GM21528 (cell line): ENCODE data around the gene CLIC1.

ENCODE experiments used
- ATAC-seq: cut with Tn5 transposase; IDR thresholded peaks from one replicate; pipeline ENCODE4 v1.9.1; 2021; ENCODE audit warnings: mild to moderate bottlenecking, moderate library complexity; ENCODE audit not compliant: unreplicated experiment, low FRiP score

The CLIC1 gene

DNA sequence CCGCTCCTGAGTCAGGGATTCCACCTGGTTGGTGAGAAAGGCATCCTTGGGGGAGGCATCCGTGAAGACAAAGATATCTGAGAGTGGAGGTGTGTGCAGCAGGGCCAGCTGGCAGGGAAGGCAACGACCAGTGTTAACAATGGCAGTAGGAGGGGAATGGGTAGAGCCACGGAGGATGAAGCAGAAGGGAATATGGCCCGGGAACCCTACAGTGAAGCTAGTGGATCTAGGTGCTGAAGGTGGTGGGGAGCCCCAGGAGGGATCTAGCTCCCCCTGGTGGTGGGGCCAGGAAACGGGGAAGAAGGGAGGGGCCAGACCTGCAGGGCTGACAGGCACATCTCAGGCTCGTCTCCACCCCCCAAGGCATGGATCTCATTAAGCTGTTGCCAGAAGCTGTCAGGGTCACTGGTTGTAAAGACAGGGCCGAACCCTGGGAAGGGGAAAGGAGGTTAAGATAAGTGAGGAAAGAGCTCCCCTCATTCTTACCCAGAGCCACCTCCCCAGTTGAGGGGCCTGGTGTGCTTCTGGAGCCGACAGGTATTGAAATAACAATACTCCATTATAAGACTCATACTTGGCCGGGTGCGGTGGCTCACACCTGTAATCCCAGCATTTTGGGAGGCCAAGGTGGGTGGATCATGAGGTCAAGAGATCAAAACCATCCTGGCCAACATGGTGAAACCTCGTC, 33.5 kb upstream of the CLIC1 start:
- ATAC-seq, result no peak

DNA sequence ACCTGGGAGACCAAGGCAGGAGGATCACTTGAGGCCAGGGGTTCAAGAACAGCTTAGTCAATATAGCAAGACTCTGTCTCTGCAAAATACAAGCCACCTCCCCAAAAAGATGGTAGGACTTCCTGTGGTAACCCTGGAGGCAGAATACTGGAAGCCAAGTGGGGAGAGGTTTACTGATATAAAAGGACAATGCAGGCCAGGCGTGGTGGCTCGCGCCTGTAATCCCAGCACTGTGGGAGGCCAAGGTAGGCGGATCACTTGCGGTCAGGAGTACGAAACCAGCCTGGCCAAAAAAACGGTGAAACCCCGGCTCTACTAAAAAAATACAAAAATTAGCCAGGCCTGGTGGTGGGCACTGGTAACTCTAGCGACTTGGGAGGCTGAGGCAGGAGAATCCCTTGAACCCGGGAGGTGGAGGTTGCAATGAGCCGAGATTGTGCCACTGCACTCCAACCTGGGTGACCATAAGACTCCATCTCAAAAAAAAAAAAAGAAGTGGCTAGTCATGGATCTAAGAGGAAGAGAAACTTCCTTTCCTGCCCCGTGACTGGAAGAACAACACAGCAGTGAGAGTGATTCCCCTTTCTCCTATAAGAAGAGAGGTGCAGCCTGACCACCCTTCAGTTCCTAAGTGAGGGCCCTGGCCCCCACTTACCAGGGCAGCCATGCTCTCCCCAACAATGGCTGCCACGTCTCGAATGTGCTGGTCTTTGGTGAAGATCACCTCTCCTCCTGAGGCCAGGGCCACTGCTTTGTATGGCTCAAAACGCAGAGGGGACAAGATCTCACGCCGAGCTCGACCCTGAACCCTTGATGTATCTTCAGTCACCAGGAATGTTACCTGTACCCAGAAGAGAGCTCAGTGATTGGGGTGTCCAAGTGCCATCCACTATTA, 32.3 kb upstream of the CLIC1 start:
- ATAC-seq, result no peak

DNA sequence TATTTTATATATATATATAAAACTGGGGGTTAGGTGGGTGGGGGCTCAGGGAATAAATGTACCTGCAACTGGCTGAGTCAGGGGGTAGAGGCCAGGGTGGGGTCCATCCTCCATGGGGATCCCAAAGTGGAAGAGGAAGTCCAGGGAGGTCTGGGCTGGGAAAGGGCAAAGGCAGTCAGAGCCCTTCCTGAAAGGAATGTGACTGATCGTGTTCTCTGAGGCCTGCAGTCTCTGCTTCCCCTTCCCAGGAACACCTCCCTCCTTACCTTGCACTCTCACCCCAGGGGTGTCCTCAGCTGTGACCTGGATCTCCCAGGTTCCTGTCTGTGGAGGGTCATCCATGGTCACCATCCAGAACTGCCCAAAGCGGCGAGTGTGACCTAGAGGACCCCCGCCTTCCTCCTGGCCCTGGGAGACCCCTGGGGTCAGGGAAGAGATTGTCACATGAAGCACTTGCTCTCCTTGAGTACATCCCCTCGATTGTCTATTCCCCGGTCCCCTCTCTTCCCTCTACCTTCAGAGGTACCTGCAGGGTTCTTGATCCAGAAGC, 30.8 kb upstream of the CLIC1 start:
- ATAC-seq, result no peak

DNA sequence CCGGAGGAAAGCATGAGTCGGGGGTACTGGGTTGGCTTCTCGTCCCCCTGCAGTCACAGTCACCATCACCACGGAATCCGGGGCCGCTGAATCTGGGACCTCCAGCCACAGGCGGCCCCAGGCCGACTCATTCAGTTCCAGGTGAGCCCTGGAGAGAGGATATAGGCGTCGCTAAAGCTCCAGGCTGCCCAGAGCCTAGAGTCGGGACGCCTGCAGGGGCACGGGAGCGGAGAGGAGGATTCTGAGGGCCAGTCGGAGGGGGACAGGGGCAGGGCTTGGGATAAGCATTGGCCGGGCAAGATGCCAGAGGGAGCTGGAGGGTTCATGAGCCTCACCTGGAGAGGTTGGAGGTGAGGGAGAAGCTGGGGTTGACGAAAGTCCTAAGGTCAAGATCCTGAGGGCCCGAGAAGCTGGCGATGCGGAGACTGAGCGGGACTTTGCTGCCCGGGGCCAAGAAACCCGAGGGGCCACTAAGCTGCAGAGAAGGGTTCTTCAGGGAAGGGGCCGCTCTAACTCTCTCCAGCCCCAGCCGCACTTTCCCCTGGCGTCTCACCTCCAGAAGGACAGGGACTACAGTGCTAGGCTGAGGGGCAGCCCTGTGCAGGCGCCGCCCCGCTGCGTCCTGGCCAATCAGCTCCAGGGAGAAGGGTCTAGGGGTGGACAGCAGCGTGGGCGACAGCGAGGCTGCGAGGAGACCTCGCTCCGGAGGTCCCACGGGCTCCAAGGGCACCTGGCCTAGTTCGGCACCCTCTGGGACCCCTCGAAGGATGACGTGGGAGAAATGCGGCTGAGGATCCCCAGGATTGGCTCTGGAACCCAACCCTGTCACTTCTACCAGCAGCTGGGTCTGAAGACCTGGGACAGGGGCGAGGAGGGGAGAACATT, 29.8 kb upstream of the CLIC1 start:
- ATAC-seq, result no peak

DNA sequence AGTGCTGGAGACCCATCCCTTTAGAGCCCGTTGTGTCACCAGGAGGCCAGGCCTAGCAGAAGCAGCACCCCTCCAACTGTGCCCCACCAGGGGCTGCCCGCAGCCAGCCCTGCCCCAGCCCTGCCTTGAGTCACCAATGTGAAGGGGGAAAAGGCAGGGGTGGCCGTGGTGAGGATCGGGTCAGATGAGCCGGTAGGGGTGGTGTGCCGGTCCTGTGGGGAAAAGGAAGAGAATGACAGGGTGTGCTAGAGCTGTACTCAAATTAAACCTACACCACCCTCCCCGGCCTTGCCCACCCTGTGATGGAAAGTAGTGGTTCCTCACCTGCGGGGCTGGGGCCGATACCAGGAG, 29.2 kb upstream of the CLIC1 start:
- ATAC-seq, result no peak

DNA sequence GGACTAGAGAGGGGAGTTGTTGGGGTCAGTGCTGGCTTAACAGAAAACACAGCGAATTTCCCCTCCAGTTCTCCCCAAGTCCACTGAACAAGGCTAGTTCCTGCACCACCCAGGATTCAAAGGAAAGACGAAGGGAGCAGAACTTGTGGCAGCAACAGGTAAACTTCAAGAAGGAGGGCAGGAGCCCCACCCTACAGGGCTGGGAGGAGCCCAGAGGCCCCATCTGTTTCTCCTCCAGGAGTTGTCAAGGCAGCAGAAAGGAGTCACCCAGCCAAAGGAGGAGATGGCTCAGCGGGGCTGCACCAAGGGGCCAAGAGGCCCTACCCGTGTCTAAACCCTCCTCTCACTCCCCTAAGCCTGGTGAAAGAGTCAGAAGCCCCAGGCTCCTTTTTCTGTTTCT, 27.9 kb upstream of the CLIC1 start:
- ATAC-seq, result no peak

DNA sequence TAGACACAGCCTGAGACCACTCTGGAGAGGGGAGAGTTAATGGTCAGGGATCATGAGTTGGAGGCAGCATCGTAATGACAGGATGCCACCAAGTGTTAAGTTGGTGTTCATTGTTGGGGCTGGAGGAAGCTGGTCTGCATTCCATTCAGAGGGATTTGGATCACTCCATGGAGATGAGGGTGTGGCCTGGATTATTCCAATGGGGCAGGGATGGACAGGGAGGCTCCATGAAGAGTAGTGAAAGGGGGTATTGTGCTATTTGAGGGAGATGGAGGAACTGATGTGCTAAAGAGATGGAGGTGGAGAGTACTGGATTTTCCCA, 27.2 kb upstream of the CLIC1 start:
- no peak for ATAC-seq

DNA sequence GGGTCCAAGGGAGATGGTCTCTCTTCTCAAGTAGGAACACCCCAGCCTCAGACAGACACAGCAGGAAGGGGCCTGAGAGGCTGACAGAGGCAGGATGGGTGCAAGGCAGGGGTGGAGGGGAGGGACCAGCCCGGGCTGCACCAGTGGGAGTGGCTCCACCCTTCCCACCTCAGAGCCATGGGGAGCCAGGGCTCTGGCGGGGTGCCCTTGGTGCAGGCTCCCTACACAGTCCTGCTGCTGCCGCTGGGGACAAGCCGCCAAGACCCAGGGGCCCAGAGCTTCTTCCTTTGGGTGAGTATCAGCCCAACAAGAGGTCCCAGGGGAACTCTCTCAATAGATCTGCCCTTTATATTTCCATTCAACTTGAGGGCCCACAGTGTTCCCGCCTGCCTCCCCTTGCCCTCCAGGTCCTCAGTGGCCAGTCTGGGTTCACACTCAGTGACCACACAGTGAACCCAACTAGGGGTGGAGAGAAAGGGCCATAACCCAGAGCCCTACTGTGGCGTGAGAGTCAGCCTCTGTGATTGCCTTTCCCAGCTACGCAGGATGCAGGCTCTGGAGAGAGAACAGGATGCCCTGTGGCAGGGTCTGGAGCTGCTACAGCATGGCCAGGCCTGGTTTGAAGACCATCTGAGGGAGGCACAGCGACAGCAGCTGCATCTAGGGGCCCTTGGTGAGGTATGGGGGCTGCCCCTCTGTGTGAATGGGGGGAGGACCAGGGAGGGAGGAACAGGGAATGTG, 26.7 kb upstream of the CLIC1 start:
- no peak for ATAC-seq

DNA sequence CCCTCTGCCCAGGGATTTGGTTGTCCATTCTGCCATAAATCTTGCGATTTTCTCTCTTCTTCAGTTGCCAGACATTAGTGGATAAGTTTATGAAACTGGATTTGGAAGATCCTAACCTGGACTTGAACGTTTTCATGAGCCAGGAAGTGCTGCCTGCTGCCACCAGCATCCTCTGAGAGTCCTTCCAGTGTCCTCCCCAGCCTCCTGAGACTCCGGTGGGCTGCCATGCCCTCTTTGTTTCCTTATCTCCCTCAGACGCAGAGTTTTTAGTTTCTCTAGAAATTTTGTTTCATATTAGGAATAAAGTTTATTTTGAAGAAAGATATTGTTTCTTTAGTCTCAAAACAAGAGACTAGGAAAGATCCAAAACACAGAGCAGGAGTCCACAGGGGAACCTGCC, 26.0 kb upstream of the CLIC1 start, which contains the start of gene SAPCD1:
Gene SAPCD1 (plus strand): TSS at position 301 of the 400 bp plus-strand sequence. CDS start 399 bp downstream, outside the sequence.
- ATAC-seq, result no peak

DNA sequence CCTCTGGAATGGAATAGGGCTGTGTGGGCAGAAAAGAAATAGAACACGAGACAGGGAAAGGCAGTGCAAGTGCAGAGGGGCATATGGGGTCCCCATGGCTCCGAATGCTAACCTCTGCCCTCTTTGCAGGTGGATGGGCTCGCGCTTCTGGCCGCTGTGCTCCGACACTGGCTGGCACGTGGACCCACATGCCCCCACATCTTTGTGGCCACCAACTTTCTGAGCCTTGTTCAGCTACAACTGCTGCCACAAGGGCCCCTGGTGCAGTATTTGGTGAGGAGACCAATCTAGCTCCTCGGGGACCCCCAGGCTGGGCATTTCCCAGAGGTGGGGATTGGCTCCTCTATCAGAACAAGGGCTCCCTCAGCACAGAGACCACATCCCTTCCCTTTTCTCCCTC, 25.0 kb upstream of the CLIC1 start:
- no peak for ATAC-seq

DNA sequence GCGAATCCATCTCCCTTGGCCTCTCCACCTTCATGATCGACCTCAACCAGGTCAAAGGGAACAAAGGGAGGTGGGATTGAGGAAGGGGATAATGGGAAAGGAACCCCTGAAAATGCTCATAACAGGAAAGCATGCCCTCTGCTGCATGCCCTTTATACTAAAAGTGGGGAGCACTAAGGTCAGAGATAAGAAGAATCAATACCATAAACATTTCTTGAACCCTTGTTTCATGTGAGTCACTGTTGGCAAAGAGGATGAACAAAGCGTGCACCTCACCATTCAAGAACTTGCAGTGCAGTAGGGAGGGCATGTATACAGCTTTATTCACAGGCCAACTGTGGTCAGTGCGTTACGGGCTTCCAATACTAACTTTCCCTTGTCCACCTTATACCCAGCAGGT, 24.5 kb upstream of the CLIC1 start:
- ATAC-seq, result no peak

DNA sequence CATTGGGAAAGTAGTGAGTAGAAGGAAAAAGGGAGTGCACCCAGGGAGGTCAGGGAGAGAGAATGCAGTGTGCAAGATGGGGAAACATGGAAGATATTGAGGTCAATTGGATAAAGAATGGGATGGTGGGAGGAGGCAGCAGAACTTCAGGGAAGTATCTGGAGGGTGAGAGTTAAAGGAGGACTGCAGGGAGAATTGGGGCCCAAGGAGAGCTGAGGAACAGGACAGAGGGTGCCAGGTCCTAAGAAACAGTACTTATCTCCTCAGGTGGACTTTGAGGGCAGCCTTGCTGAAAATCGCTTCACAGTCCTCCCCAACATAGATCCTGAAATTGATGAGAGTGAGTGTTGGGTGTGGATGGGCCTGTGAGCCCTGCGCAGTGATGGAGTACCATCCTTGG, 22.0 kb upstream of the CLIC1 start:
- no peak for ATAC-seq

DNA sequence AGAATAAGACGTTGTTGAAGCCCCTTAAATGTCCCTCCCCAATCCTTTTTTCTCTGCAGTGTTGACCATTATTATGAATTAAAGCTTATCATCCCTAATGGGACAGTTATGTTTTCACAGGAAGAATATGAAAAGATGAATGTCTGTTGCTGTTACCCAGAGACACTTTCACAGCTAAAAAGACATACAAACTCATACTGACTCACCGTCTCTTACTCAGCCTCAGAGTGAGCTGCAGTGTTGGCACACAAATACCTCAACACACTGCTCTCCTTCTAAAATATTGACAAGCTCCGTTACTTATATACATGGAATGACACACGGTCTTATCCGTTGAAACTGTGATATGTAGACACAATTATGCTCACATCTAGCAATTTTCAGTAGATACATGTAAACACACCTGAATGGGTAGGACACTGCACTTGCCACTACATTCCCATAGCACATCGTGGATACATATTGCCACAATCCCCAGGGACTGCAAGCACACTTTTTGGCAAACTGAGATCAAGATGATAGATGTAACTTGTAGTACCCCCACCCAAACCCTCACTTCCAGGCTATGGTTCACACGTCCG, 16.5 kb upstream of the CLIC1 start:
- no peak for ATAC-seq

DNA sequence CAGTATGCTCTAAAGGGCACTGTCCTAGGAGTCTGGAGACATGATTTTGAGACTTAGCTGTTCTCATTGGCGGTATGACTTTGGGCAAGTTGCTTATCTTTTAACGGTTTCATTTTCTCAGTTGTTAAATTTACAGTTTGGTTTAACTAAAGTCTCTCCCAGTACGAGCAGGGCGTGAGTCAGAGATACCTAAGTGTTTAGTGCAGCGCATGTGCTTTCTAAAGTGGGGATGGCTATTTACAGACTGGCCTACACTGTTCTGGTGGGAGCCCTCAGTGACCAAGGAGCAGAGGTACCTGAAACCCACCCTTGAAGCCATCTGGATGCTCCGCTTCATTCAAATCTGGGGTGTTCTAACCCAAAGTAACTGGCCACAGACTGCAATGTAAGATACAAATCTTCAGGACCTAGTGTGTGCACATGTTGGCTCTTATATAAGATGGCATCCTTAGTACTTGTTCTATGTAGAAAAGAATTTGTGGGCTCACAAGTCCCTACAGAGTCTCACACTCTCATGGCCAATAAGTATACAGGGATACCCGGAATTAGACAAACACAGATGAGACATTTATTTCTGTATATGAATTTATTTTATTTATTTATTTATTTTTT, 14.2 kb upstream of the CLIC1 start:
- no peak for ATAC-seq

DNA sequence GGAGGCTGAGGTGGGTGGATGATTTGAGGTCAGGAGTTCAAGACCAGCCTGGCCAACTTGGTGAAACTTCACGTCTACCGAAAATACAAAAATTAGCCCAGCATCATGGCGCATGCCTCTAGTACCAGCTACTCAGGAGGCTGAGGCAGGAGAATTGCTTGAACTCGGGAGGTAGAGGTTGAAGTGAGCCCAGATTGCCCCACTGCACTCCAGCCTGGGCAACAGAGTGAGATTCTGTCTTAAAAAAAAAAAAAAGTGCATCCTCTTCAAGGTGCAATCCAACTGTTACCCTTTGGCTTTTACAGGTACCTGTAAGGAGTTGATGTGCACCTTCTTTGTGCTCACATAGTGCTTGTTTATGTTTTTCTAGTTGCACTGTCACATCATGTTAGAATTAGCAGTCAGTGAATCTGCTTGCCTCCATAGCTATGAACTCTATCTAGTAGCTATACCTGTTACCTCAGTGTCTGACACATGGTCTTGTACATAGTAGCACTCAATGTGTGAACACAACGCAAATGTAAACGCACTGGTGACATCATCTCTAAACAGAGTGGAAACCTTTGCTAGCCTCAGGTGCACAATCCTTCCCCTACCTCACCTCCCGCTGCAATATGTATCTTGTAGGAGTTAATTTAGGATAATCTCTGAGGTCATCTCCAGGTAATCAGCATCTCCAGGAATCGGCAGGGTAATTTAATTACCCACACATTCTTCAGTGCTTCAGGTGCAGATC, 13.1 kb upstream of the CLIC1 start:
- ATAC-seq, result no peak

DNA sequence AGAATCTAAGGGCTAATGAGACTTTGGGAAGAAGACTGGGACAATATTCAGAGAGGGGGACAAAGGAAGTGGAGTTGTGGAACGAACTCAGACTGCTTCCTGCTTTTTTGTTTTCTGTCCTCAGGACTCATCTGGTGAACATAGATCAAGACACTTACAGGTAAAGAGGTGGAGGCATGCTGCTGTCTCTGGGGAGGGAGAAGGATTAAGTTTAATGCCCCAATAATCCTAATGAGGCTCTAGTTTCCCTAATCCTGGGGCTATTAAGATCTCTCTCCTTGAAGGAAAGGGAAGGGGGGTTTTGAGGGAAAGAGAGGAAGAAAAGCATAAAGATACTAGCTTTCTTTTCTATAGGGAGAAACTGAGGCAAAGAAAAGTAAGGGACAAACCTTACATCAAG, 8.1 kb upstream of the CLIC1 start:
- ATAC-seq, result no peak

DNA sequence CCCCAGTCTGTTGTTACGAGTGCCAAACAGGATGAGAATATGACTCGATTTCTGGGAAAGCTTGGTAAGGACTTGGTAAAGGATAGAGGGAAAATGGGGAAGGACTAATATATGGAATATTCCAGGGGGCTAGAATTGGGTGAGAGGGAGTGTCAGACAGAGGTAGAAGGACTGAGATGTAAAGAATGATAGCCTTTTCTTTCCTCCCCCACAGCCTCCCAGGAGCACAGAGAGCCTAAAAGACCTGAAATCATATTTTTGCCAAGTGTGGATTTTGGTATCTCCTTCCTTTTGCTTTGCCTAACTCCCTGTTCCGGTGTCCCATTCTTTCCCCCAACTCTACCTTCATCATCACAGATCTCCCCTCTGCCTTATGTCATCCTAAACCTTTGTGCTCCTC, 6.6 kb upstream of the CLIC1 start:
- no peak for ATAC-seq

DNA sequence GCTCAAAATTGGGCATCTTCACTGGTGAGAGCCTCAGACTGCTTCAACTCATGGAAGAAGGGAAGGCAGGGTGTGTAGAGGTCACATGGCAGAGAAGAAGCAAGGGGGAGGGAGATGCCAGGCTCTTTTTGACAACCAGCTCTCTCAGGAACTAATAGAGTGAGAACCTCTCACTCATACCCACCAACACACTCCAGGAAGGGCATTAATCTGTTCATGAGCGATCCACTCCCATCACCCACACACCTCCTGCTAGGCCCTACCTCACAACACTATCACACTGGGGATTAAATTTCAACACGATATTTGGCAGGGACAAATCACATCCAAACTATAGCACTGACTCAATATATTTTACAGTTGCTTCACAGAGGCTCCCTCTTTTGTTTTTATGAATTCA, 5.5 kb upstream of the CLIC1 start:
- no peak for ATAC-seq
